ENCODE results near the gene SLC19A2. TPM values are rescaled to one million over a fixed set of nuclear protein-coding genes. Genes with fewer than 3 reads are reported as not detected.
A peak's percentile ranks its signal among the peaks of the same experiment; 100 is the strongest.

The SLC19A2 gene
- total RNA-seq, 1 experiment from 2014 or later, result 12.8 TPM

DNA sequence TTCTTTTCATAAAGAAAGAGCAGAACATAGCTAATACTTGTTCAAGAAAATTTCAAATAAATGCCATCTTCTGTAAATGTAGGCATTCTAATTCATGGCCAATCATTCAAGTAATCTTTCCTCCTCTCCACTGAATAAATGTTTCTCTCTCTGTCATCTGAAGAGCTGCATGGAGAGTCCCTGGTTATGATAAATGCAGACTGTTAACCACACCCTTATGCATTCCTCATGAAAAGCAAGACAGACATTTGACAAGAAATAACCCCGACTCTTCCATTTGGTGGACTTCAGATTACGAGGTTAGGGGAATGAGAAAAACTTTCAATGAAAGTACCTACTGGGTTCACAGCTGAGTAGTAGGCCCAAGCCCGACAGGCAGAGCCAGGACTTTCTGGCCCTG lies 44.7 kb upstream of the SLC19A2 start:
- Mint-ChIP-seq H3K27me3 (ENCODE audit: low read depth) (no peaks in the 10 kb centered on the region), H3K27ac (peak overlapping the region in 1 of 3 experiments; percentile 55; a peak in 2 of 7 replicates), H3K4me3 (no peak overlapping the region), H3K9me3 (no peaks in the 10 kb centered on the region), H3K4me1 (peaks cover 27 to 42% of the 10 kb centered on the region in 2 experiments), H3K36me3 (ENCODE audit: insufficient read depth in 1 of 3, low read depth in 3 of 3) (no peaks in the 10 kb centered on the region)
- Histone ChIP-seq H3K4me2 (ENCODE audit: insufficient read depth, insufficient read length, low read length) (no peak overlapping the region), H4K20me1 (ENCODE audit: control insufficient read depth, insufficient read depth, insufficient read length) (no peaks in the 10 kb centered on the region), H3K27ac (ENCODE audit: insufficient read length, low read depth, low read length) (no peak overlapping the region), H3K27me3 (ENCODE audit: insufficient read depth, low read length) (no peaks in the 10 kb centered on the region), H3K79me2 (ENCODE audit: insufficient read depth, low read length) (no peaks in the 10 kb centered on the region), H2AFZ (ENCODE audit: low read length) (no peak overlapping the region), H3T11ph (ENCODE audit: low read length) (no peak overlapping the region), H4K8ac (replicated peaks; ENCODE audit: insufficient read length, low read depth, low read length) (no peak overlapping the region), H3K4ac (ENCODE audit: low read depth, low read length) (no peak overlapping the region), H3K14ac (ENCODE audit: insufficient read depth, low read length) (no peak overlapping the region), H2BK120ac (ENCODE audit: low read depth, low read length, poor library complexity, severe bottlenecking) (no peak overlapping the region), H2BK5ac (ENCODE audit: insufficient read length, low read length) (no peak overlapping the region), H2AK5ac (ENCODE audit: insufficient read length, low read length) (no peak overlapping the region), H2BK12ac (ENCODE audit: insufficient read length, low read depth, low read length) (no peak overlapping the region), H4K5ac (ENCODE audit: insufficient read length, low read depth, low read length) (no peak overlapping the region), H3K18ac (ENCODE audit: insufficient read length, low read depth, low read length) (no peak overlapping the region), H3K23ac (ENCODE audit: insufficient read length, low read depth, low read length) (no peak overlapping the region), H3K56ac (ENCODE audit: insufficient read length, low read depth, low read length) (no peak overlapping the region), H3K4me1 (ENCODE audit: insufficient read depth, low read length) (peaks cover 6% of the 10 kb centered on the region; the same call in 1 of the 2 replicates), H3K9ac (ENCODE audit: extremely low read depth, insufficient read length, low read length) (no peak overlapping the region), H4K91ac (ENCODE audit: insufficient read length, low read depth, low read length) (no peak overlapping the region), H3K79me1 (ENCODE audit: insufficient read depth, low read depth, low read length, poor library complexity, severe bottlenecking) (no peaks in the 10 kb centered on the region), H2BK15ac (ENCODE audit: low read depth, low read length) (no peak overlapping the region), H3K9me3 (ENCODE audit: control insufficient read depth, low read depth, low read length) (no peaks in the 10 kb centered on the region), H2BK20ac (ENCODE audit: low read depth, low read length, poor library complexity, severe bottlenecking) (no peak overlapping the region), H3K23me2 (ENCODE audit: insufficient read length, low read depth, low read length, poor library complexity, severe bottlenecking) (no peaks in the 10 kb centered on the region)
- WGBS (ENCODE audit: extremely low coverage, insufficient read length, low lambda C conversion rate), result no CpG with 5 or more reads among the region's 3 CpGs
- TF ChIP-seq, protein P1, sequence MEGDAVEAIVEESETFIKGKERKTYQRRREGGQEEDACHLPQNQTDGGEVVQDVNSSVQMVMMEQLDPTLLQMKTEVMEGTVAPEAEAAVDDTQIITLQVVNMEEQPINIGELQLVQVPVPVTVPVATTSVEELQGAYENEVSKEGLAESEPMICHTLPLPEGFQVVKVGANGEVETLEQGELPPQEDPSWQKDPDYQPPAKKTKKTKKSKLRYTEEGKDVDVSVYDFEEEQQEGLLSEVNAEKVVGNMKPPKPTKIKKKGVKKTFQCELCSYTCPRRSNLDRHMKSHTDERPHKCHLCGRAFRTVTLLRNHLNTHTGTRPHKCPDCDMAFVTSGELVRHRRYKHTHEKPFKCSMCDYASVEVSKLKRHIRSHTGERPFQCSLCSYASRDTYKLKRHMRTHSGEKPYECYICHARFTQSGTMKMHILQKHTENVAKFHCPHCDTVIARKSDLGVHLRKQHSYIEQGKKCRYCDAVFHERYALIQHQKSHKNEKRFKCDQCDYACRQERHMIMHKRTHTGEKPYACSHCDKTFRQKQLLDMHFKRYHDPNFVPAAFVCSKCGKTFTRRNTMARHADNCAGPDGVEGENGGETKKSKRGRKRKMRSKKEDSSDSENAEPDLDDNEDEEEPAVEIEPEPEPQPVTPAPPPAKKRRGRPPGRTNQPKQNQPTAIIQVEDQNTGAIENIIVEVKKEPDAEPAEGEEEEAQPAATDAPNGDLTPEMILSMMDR (conservative IDR thresholded peaks at IDR 0.05), result no peak
- no peak for DNase-seq

Measured in H9 (cell line).